Mesendoderm (in vitro differentiated cells): ENCODE measurements around the gene RNF167.

Source experiments
- DNase-seq: peaks from one replicate; pipeline ENCODE4 v3.0.0; 2013
- H2AK5ac ChIP-seq: 2 replicates; pipeline ENCODE4 v1.6.1; 2013; ENCODE audit warnings: low read length, inconsistent platforms
- H2BK120ac ChIP-seq: 2 replicates; pipeline ENCODE4 v1.6.1; 2013; ENCODE audit warnings: low read depth, mild to moderate bottlenecking, low read length, moderate library complexity, mixed read lengths
- H2BK15ac ChIP-seq: replicated peaks from 2 replicates; pipeline ENCODE4 v1.6.1; 2013; ENCODE audit warnings: low read depth, mild to moderate bottlenecking, moderate library complexity
- H2BK5ac ChIP-seq: 2 replicates; pipeline ENCODE4 v1.6.1; 2013; ENCODE audit warnings: low read length, inconsistent platforms
- H3K18ac ChIP-seq: 2 replicates; pipeline ENCODE4 v1.6.1; 2013; ENCODE audit warnings: mild to moderate bottlenecking, low read length, mixed read lengths
- H3K23ac ChIP-seq: one replicate; pipeline ENCODE4 v1.6.1; 2013; ENCODE audit warnings: low read length
- H3K27ac ChIP-seq: 2 replicates; pipeline ENCODE4 v1.5.1; 2013; ENCODE audit warnings: low read depth, mild to moderate bottlenecking, inconsistent platforms, low read length, moderate library complexity
- H3K27me3 ChIP-seq: 2 replicates; pipeline ENCODE4 v1.6.1; 2013; ENCODE audit warnings: low read length, control low read depth, mild to moderate bottlenecking, inconsistent platforms; ENCODE audit not compliant: insufficient read depth, poor library complexity
- H3K36me3 ChIP-seq: 2 replicates; pipeline ENCODE4 v1.6.1; 2013; ENCODE audit warnings: low read length, inconsistent platforms; ENCODE audit not compliant: control insufficient read depth, insufficient read depth
- H3K4ac ChIP-seq: one replicate; pipeline ENCODE4 v1.6.1; 2013; ENCODE audit warnings: low read depth, mild to moderate bottlenecking, low read length, moderate library complexity
- H3K4me1 ChIP-seq: 2 replicates; pipeline ENCODE4 v1.6.1; 2013; ENCODE audit warnings: low read depth, low read length, inconsistent platforms; ENCODE audit not compliant: control insufficient read depth
- H3K4me2 ChIP-seq: 2 replicates; pipeline ENCODE4 v1.6.1; 2013; ENCODE audit warnings: low read length
- H3K4me3 ChIP-seq: 2 replicates; pipeline ENCODE4 v1.5.1; 2013; ENCODE audit warnings: mild to moderate bottlenecking, low read length
- H3K56ac ChIP-seq: one replicate; pipeline ENCODE4 v1.6.1; 2013; ENCODE audit warnings: low read length
- H3K79me1 ChIP-seq: 2 replicates; pipeline ENCODE4 v1.6.1; 2013; ENCODE audit warnings: low read length, inconsistent platforms
- H3K79me2 ChIP-seq: 2 replicates; pipeline ENCODE4 v1.6.1; 2013; ENCODE audit warnings: mild to moderate bottlenecking, low read length; ENCODE audit not compliant: control insufficient read depth, insufficient read depth
- H3K9ac ChIP-seq: 2 replicates; pipeline ENCODE4 v1.6.1; 2013; ENCODE audit warnings: low read length, inconsistent platforms
- H4K5ac ChIP-seq: one replicate; pipeline ENCODE4 v1.6.1; 2013; ENCODE audit warnings: low read length
- H4K8ac ChIP-seq: one replicate; pipeline ENCODE4 v1.6.1; 2013; ENCODE audit warnings: low read depth, mild to moderate bottlenecking, control low read depth, low read length, moderate library complexity
- WGBS: extraction: QIAGEN DNeasy Blood & Tissue Kit; methylation state at CpG from one replicate; pipeline ENCODE4 v1.1.7; 2013; ENCODE audit warnings: low lambda C conversion rate, missing lambda C conversion rate; ENCODE audit not compliant: insufficient coverage; ENCODE audit errors: extremely low coverage; 5-methylcytosine and 5-hydroxymethylcytosine counted together

The RNF167 gene

DNA sequence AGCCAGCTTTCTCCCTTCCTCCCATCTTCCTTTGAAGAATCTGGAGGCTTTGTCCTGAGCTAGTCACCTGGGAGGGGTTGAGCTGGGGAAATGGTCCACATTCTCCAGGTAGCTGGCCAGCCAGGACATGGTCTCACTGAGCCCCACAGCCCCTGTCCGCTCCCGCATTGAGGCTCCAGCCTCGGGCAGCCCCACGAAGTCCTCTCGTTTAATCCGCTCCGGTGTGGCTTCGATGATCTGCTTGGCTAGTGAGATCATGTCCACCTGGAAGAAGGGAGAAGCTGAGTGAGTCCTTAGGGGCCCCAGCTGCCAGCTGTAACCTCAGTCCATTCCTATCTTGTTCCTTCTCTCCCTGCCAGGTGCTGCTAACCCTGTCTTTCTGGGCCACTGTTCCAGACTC is 30.2 kb downstream of the RNF167 start:
- no peaks in the 10 kb centered on the region for H3K36me3 ChIP-seq
- no CpG with 5 or more reads among the region's 8 CpGs for whole genome bisulfite sequencing
- H3K27ac ChIP-seq = no peak overlapping the region

GRCh38 chr17:4971826-4972225 is 31.8 kb downstream of the RNF167 start:
- H3K23ac ChIP-seq = no peak overlapping the region
- no peak overlapping the region for H3K27ac ChIP-seq
- no peak overlapping the region for H2BK5ac ChIP-seq
- no peak overlapping the region for H4K5ac ChIP-seq
- WGBS = no CpG with 5 or more reads among the region's 6 CpGs
- no peak overlapping the region for H2AK5ac ChIP-seq
- H4K8ac ChIP-seq = no peak overlapping the region
- H3K18ac ChIP-seq = no peak overlapping the region
- H3K36me3 ChIP-seq = no peaks in the 10 kb centered on the region
- peaks cover 2% of the 10 kb centered on the region for H3K4me1 ChIP-seq
- DNase-seq = no peak
- no peaks in the 10 kb centered on the region for H3K27me3 ChIP-seq
- no peak overlapping the region for H2BK15ac ChIP-seq
- H3K4me2 ChIP-seq = no peak overlapping the region
- no peak overlapping the region for H3K4ac ChIP-seq
- no peak overlapping the region for H3K56ac ChIP-seq
- H3K79me1 ChIP-seq = peaks cover 6% of the 10 kb centered on the region
- H3K79me2 ChIP-seq = peaks cover 3% of the 10 kb centered on the region
- H2BK120ac ChIP-seq = no peak overlapping the region
- H3K9ac ChIP-seq = no peak overlapping the region
- no peak overlapping the region for H3K4me3 ChIP-seq

More for the DNA sequence above, 30.2 kb downstream of the RNF167 start:
- no peak overlapping the region for H3K18ac ChIP-seq
- no peak overlapping the region for H2BK15ac ChIP-seq
- H2AK5ac ChIP-seq = no peak overlapping the region
- H2BK120ac ChIP-seq = no peak overlapping the region
- H3K23ac ChIP-seq = no peak overlapping the region
- no peaks in the 10 kb centered on the region for H3K27me3 ChIP-seq
- no peak for DNase-seq
- H3K4me1 ChIP-seq = peaks cover 4% of the 10 kb centered on the region
- no peak overlapping the region for H3K4me2 ChIP-seq
- peaks cover 8% of the 10 kb centered on the region for H3K79me1 ChIP-seq
- no peak overlapping the region for H3K9ac ChIP-seq
- peaks cover 6% of the 10 kb centered on the region for H3K79me2 ChIP-seq
- H4K8ac ChIP-seq = no peak overlapping the region
- H3K4ac ChIP-seq = no peak overlapping the region
- no peak overlapping the region for H3K56ac ChIP-seq
- no peak overlapping the region for H3K4me3 ChIP-seq
- H4K5ac ChIP-seq = no peak overlapping the region
- no peak overlapping the region for H2BK5ac ChIP-seq

- H2AK5ac ChIP-seq = no peak overlapping the region
- no peaks in the 10 kb centered on the region for H3K27me3 ChIP-seq
- no peak overlapping the region for H3K4me3 ChIP-seq
- no peak overlapping the region for H3K9ac ChIP-seq
- peaks cover 6% of the 10 kb centered on the region for H3K79me1 ChIP-seq
- no peak for DNase-seq
- no peak overlapping the region for H3K4me2 ChIP-seq
- no CpG with 5 or more reads among the region's 12 CpGs for WGBS
- no peak overlapping the region for H3K27ac ChIP-seq
- H4K8ac ChIP-seq = no peak overlapping the region
- no peak overlapping the region for H2BK15ac ChIP-seq
- no peaks in the 10 kb centered on the region for H3K36me3 ChIP-seq
- H3K18ac ChIP-seq = no peak overlapping the region
- H2BK120ac ChIP-seq = no peak overlapping the region
- H3K79me2 ChIP-seq = peaks cover 3% of the 10 kb centered on the region
- H4K5ac ChIP-seq = no peak overlapping the region
- no peak overlapping the region for H3K23ac ChIP-seq
- H3K4me1 ChIP-seq = peaks cover 2% of the 10 kb centered on the region
- no peak overlapping the region for H2BK5ac ChIP-seq
- no peak overlapping the region for H3K4ac ChIP-seq
- H3K56ac ChIP-seq = peak overlapping the region; percentile 10
These were observed 32.3 kb downstream of the RNF167 start for GRCh38 chr17:4972322-4972721.

DNA sequence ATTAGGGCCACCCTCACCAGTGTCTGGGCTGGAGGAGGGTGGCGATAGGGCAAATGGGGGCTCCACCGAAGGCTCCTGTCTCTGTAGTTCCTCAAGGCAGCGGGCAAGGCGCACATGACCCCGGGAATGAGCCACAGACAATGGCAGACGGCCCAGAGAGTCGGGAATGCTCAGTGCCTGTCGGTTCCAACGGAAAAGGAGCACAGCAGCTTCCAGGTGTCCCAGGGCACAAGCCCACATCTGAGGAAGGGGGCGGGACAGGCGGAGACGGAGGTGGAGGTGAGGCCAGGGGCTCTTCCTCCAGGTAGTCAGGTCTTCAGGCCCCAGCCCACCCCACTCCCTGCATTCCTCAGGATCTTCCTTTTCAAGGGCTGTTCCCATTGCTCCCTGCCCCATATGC is 32.7 kb downstream of the RNF167 start:
- H4K8ac ChIP-seq = no peak overlapping the region
- no peak overlapping the region for H3K18ac ChIP-seq
- no CpG with 5 or more reads among the region's 12 CpGs for WGBS
- H2BK15ac ChIP-seq = no peak overlapping the region
- H3K79me1 ChIP-seq = peaks cover 6% of the 10 kb centered on the region
- H3K4me1 ChIP-seq = peaks cover 2% of the 10 kb centered on the region
- H3K27ac ChIP-seq = no peak overlapping the region
- peak overlapping the region; percentile 10 for H3K56ac ChIP-seq
- no peak overlapping the region for H3K4me3 ChIP-seq
- H3K4me2 ChIP-seq = no peak overlapping the region
- no peak overlapping the region for H3K23ac ChIP-seq
- H3K4ac ChIP-seq = no peak overlapping the region
- H2AK5ac ChIP-seq = no peak overlapping the region
- H3K27me3 ChIP-seq = no peaks in the 10 kb centered on the region
- peaks cover 3% of the 10 kb centered on the region for H3K79me2 ChIP-seq
- H4K5ac ChIP-seq = no peak overlapping the region
- no peak overlapping the region for H2BK5ac ChIP-seq
- DNase-seq = no peak
- H2BK120ac ChIP-seq = no peak overlapping the region
- no peaks in the 10 kb centered on the region for H3K36me3 ChIP-seq
- no peak overlapping the region for H3K9ac ChIP-seq

- no peak overlapping the region for H3K4me3 ChIP-seq
- H2AK5ac ChIP-seq = no peak overlapping the region
- H3K9ac ChIP-seq = no peak overlapping the region
- H3K23ac ChIP-seq = no peak overlapping the region
- H4K5ac ChIP-seq = no peak overlapping the region
- H3K79me1 ChIP-seq = peaks cover 6% of the 10 kb centered on the region
- H3K18ac ChIP-seq = no peak overlapping the region
- no peak for DNase-seq
- H3K27ac ChIP-seq = no peak overlapping the region
- peaks cover 2% of the 10 kb centered on the region for H3K4me1 ChIP-seq
- WGBS = no CpG with 5 or more reads among the region's 10 CpGs
- H2BK120ac ChIP-seq = no peak overlapping the region
- no peaks in the 10 kb centered on the region for H3K27me3 ChIP-seq
- H3K79me2 ChIP-seq = peaks cover 3% of the 10 kb centered on the region
- no peak overlapping the region for H4K8ac ChIP-seq
- no peak overlapping the region for H2BK15ac ChIP-seq
- no peak overlapping the region for H3K56ac ChIP-seq
- H2BK5ac ChIP-seq = no peak overlapping the region
- H3K36me3 ChIP-seq = no peaks in the 10 kb centered on the region
- H3K4ac ChIP-seq = no peak overlapping the region
- no peak overlapping the region for H3K4me2 ChIP-seq
These were observed 33.4 kb downstream of the RNF167 start for GRCh38 chr17:4973256-4974114.
